Stomach (tissue), 9 donors: ENCODE results near the gene ARHGEF37. TPM values are rescaled to one million over a fixed set of nuclear protein-coding genes. Genes with fewer than 3 reads are reported as not detected.
A peak's percentile ranks its signal among the peaks of the same experiment; 100 is the strongest.

ENCODE experiments used
- DNase-seq, 2 donors: peaks; one replicate each; pipeline versions ENCODE4 v3.0.0 to v3.0.0-alpha.2; 2013 to 2019
- H3K27ac ChIP-seq, 5 donors: fragments of 200-600 bp in 4 of 5; sonication (generic) in 4 of 5; one replicate each; pipeline ENCODE4 v1.5.1; 2013 to 2019; ENCODE audit warnings: mild to moderate bottlenecking in 1 of 5, moderate library complexity in 1 of 5
- H3K27me3 ChIP-seq, 3 donors: fragments of 200-600 bp; sonication (generic); one replicate each; pipeline ENCODE4 v1.5.1; 2017 to 2019; ENCODE audit warnings: mixed run types in 1 of 3
- H3K36me3 ChIP-seq, 4 donors: fragments of 200-600 bp; sonication (generic); 1 replicate in 3 of 4; 2 replicates in 1 of 4; pipeline ENCODE4 v1.5.1; 2016 to 2019
- H3K4me1 ChIP-seq, 4 donors: fragments of 200-600 bp; sonication (generic); one replicate each; pipeline ENCODE4 v1.5.1; 2016 to 2019
- H3K4me3 ChIP-seq, 4 donors: fragments of 200-600 bp; sonication (generic) in 3 of 4; one replicate each; pipeline ENCODE4 v1.5.1; 2016 to 2019; ENCODE audit warnings: mild to moderate bottlenecking in 1 of 4
- H3K9me3 ChIP-seq, 4 donors: fragments of 200-600 bp; sonication (generic); one replicate each; pipeline ENCODE4 v1.5.1; 2016 to 2019
- EP300 ChIP-seq: sonication (generic); formaldehyde crosslinking; IDR thresholded peaks from one replicate; pipeline ENCODE4 v1.6.1; 2017; ENCODE audit warnings: antibody characterized with exemption
- POLR2A ChIP-seq, 4 donors: fragments of 450-650 bp; IDR thresholded peaks; one replicate each; pipeline ENCODE4 v1.6.1; 2016; ENCODE audit warnings: antibody characterized with exemption in 4 of 4, control low read depth in 2 of 4, mild to moderate bottlenecking in 1 of 4, moderate library complexity in 1 of 4
- POLR2AphosphoS5 ChIP-seq, 3 donors: sonication (generic); formaldehyde crosslinking; IDR thresholded peaks; one replicate each; pipeline ENCODE4 v1.6.1; 2016; ENCODE audit warnings: antibody characterized with exemption in 3 of 3
- WGBS, 5 donors: extraction: QIAGEN DNeasy Blood & Tissue Kit in 3 of 5; methylation state at CpG; one replicate each; pipeline versions ENCODE4 v1.1.5 to v1.1.7; 2013 to 2018; 5-methylcytosine and 5-hydroxymethylcytosine counted together
- intact Hi-C: fragments of 100-400 bp; cut with DNase I; formaldehyde crosslinking; loops from one replicate; pipeline ENCODE4 v1.15.1; 2023; ENCODE audit warnings: low total_unique reads
- polyA plus RNA-seq, 3 donors: library from polyadenylated mRNA; stranded (reverse); fragments of 200-250 nt; gene quantifications; one replicate each; pipeline ENCODE4 v1.2.3, GENCODE V29; 2013
- total RNA-seq, 5 donors: library from RNA; depleted of rRNA; stranded (reverse); fragments of >200 nt; gene quantifications; one replicate each; pipeline versions ENCODE4 v1.1.0 to v1.2.3, GENCODE V29; 2014 to 2016
- TF ChIP-seq, protein P1 (sequence below), 7 experiments: fragments of 450-650 bp in 4 of 7; fragments of 200-600 bp in 3 of 7; sonication (generic) in 3 of 7; IDR thresholded peaks; one replicate each; pipeline ENCODE4 v1.5.1; 2016 to 2019; ENCODE audit warnings: antibody characterized with exemption in 7 of 7, control low read depth in 2 of 7, mild to moderate bottlenecking in 1 of 7
- donor health status: healthy with polysubstance abuse.
- donor health status: Bipolar disorder and iron deficiency.
- donor health status: healthy.

The ARHGEF37 gene
- total and polyA plus RNA-seq, 8 donors: 8.0 to 64.2 (median 21.9) TPM

DNA sequence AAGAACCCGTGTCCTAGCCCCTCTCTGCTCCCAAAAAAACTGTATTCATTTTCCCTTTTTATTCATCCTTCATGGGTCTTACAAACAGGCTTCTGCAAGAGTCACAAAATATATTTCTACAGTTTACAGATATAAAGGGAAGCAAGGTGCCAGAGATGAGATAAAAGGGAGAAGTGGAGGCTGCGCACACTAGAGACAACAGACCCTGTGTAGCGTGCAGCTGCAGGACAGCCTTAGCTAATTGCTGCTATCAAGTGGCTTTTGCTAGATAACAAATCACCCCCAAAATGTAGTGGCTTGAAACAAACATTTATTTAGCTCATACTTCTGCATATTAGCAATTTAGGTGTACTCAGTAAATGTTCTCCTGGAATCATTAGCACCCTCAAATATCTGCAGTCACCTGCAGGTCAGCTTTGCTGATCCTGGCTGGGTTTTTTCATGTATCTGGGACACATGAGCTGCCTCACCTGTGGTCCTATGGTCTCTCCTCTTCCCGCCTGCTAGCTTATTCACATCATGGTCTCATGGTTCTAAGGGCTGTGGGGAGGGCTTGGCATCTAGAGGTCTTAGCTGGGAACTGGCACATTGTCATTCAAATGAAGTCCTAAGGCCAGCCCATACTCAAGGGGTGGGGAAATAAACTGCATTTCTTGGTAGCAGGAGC lies 29.4 kb downstream of the ARHGEF37 start:
- peak overlapping the region in 3 of 5 donors; percentile 29 to 63 (median 36) for H3K27ac ChIP-seq
- 88 to 97% (median 92%) methylated on average over 4 of the region's 4 CpGs for WGBS, 5 donors
- no peak for TF ChIP-seq POLR2A (IDR thresholded peaks at IDR 0.05)
- TF ChIP-seq EP300: no peak
- no peaks in the 10 kb centered on the region for H3K27me3 ChIP-seq
- H3K36me3 ChIP-seq: peaks cover 24 to 75% (median 64%) of the 10 kb centered on the region in 4 donors
- intact Hi-C loops: no loop called here
- no peaks in the 10 kb centered on the region for H3K9me3 ChIP-seq
- H3K4me3 ChIP-seq: no peak overlapping the region
- DNase-seq: no peak
- peaks cover 12 to 72% (median 41%) of the 10 kb centered on the region in 4 donors for H3K4me1 ChIP-seq

DNA sequence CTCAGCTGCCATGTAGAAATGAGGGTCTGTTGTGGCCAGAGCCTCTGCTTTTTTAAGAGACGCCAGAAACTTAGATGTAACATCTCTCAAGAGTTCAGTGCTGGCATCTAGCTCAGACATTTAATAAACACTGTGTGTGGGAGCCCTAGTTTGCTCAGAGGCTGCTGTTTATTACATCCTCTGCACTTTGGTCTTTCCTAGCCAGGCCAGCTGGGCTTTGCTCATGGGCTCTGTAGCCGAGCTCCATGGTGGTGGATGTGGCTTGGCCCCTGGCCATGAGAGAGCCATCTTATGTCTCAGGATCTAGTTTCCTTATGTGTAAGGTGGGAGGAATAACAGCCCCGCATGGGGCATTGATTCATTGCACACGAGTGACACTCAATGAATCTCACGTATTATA lies 30.0 kb downstream of the ARHGEF37 start:
- no peak overlapping the region for H3K4me3 ChIP-seq
- no peaks in the 10 kb centered on the region for H3K27me3 ChIP-seq
- WGBS, 5 donors: 59 to 68% (median 64%) methylated on average over 5 of the region's 5 CpGs
- intact Hi-C loops: no loop called here
- no peak for TF ChIP-seq EP300
- peak in 1 of 3 donors; percentile 31 for TF ChIP-seq POLR2AphosphoS5 (IDR thresholded peaks at IDR 0.05)
- TF ChIP-seq, protein P1, sequence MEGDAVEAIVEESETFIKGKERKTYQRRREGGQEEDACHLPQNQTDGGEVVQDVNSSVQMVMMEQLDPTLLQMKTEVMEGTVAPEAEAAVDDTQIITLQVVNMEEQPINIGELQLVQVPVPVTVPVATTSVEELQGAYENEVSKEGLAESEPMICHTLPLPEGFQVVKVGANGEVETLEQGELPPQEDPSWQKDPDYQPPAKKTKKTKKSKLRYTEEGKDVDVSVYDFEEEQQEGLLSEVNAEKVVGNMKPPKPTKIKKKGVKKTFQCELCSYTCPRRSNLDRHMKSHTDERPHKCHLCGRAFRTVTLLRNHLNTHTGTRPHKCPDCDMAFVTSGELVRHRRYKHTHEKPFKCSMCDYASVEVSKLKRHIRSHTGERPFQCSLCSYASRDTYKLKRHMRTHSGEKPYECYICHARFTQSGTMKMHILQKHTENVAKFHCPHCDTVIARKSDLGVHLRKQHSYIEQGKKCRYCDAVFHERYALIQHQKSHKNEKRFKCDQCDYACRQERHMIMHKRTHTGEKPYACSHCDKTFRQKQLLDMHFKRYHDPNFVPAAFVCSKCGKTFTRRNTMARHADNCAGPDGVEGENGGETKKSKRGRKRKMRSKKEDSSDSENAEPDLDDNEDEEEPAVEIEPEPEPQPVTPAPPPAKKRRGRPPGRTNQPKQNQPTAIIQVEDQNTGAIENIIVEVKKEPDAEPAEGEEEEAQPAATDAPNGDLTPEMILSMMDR (IDR thresholded peaks at IDR 0.05): no peak
- no peak for TF ChIP-seq POLR2A (IDR thresholded peaks at IDR 0.05)
- peak overlapping the region in 3 of 5 donors; percentile 29 to 63 (median 36) for H3K27ac ChIP-seq
- H3K36me3 ChIP-seq: peaks cover 24 to 75% (median 62%) of the 10 kb centered on the region in 4 donors
- H3K4me1 ChIP-seq: peaks cover 8 to 72% (median 38%) of the 10 kb centered on the region in 4 donors
- peak in 1 of 2 donors; percentile 46 for DNase-seq
- no peaks in the 10 kb centered on the region for H3K9me3 ChIP-seq

DNA sequence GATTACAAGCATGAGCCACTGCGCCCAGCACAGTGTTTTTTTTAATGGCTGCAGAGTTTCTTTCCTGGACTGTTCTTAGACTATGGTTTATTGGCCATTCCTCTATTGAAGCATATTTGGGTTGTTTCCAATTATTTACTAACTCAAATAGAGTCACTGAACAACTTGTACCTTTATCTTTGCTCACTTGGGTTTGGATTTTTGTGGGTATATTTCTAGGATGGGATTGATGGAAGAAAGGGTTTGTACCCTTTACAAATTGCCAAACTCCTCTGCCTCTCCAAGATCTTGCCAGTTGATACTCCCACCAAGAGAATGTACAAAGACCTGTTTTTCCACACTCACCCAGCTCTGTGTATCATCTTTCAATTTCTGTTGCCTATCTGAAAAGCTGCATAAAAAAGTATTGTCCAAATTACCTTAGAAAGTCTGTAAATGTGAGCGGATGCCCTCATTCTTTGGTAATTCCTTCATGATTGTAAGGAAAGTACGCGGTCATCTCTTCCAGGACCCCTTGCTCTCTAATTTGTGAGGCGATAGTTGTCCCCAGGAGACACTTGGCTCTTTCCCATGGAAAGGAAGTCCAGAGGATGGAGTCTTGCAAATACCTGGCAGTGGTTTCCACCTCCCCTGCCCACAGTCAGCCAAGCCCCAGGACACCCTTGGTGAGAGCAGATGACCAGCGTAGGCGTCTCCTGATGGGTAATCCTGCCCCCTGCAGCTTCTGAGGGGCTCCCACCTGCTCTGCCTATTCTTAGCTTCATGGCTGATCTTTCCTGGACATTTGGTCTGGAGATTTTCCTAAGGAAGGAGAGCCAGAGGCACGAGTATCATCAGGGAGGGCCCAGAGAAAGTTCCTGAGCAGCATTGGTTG lies 33.0 kb downstream of the ARHGEF37 start:
- intact Hi-C loops: no loop called here
- Histone ChIP-seq H3K36me3 (peaks cover 34 to 83% (median 73%) of the 10 kb centered on the region in 4 donors), H3K4me3 (no peak overlapping the region), H3K27me3 (no peaks in the 10 kb centered on the region), H3K27ac (peak overlapping the region in 1 of 5 donors; percentile 8), H3K9me3 (no peaks in the 10 kb centered on the region), H3K4me1 (peaks cover 8 to 77% (median 43%) of the 10 kb centered on the region in 4 donors)
- 89 to 94% (median 92%) methylated on average over 8 of the region's 8 CpGs for WGBS, 5 donors
- DNase-seq: no peak
- TF ChIP-seq, protein P1 (IDR thresholded peaks at IDR 0.05): no peak
- TF ChIP-seq POLR2AphosphoS5 (IDR thresholded peaks at IDR 0.05) (no peak), EP300 (no peak), POLR2A (IDR thresholded peaks at IDR 0.05) (no peak)

DNA sequence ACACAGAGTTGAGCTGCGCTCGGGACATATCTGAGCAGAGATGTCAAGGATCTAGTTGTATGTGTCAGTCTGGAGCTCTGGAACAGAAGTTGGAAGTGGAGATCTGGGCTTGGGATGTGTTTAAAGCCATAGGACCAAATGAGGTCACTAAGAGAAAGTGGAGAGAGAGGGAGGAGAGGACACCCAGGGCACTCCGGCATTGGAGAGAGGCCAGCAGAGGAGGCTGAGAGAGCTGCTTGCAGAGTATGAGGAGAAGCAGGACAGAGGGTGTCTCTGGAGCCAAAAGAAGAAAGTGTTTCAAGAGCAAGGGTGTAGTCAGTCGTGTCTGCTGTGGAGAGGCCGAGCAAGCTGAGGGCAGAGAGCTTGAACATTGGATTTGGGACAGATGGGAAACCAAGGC lies 34.7 kb downstream of the ARHGEF37 start:
- Histone ChIP-seq H3K4me3 (no peak overlapping the region), H3K27me3 (no peaks in the 10 kb centered on the region), H3K4me1 (peaks cover 8 to 63% (median 39%) of the 10 kb centered on the region in 4 donors), H3K36me3 (peaks cover 28 to 83% (median 73%) of the 10 kb centered on the region in 4 donors), H3K27ac (peak overlapping the region in 1 of 5 donors; percentile 48), H3K9me3 (no peaks in the 10 kb centered on the region)
- TF ChIP-seq POLR2A (IDR thresholded peaks at IDR 0.05) (no peak), POLR2AphosphoS5 (IDR thresholded peaks at IDR 0.05) (no peak), EP300 (no peak)
- TF ChIP-seq, protein P1 (IDR thresholded peaks at IDR 0.05): no peak
- 57 to 67% (median 59%) methylated on average over 5 of the region's 5 CpGs for WGBS, 5 donors
- intact Hi-C loops: no loop called here
- no peak for DNase-seq
